HEK293 (cell line): Measurements from ENCODE around the gene THUMPD3.

ENCODE experiments used
- ZNF133 ChIP-seq: fragments of 450-650 bp; formaldehyde crosslinking; IDR thresholded peaks from 2 replicates; pipeline ENCODE4 v1.5.1; 2016; ENCODE audit warnings: missing biosample characterization, missing genetic modification characterization
- ZNF175 ChIP-seq: fragments of 450-650 bp; formaldehyde crosslinking; IDR thresholded peaks from 2 replicates; pipeline ENCODE4 v1.5.1; 2016; ENCODE audit warnings: missing biosample characterization, missing genetic modification characterization
- ZNF423 ChIP-seq: fragments of 450-650 bp; formaldehyde crosslinking; IDR thresholded peaks from 2 replicates; pipeline ENCODE4 v1.5.1; 2016; ENCODE audit warnings: missing biosample characterization, missing genetic modification characterization
- ZNF544 ChIP-seq: fragments of 450-650 bp; formaldehyde crosslinking; IDR thresholded peaks from 2 replicates; pipeline ENCODE4 v1.5.0; 2017; ENCODE audit warnings: missing biosample characterization, missing genetic modification characterization
- ZNF701 ChIP-seq: fragments of 450-650 bp; formaldehyde crosslinking; IDR thresholded peaks from 2 replicates; pipeline ENCODE4 v1.5.1; 2016; ENCODE audit warnings: missing biosample characterization, missing genetic modification characterization
- TF ChIP-seq, protein P1 (sequence below): fragments of 450-650 bp; formaldehyde crosslinking; IDR thresholded peaks from 2 replicates; pipeline ENCODE4 v1.5.1; 2017; ENCODE audit warnings: missing biosample characterization, mild to moderate bottlenecking, missing genetic modification characterization, moderate library complexity
- TF ChIP-seq, protein P2 (sequence below): fragments of 450-650 bp; formaldehyde crosslinking; IDR thresholded peaks from 2 replicates; pipeline ENCODE4 v1.5.1; 2016; ENCODE audit warnings: missing biosample characterization, missing genetic modification characterization
- TF ChIP-seq, protein P3 (sequence below): fragments of 450-650 bp; formaldehyde crosslinking; IDR thresholded peaks from 2 replicates; pipeline ENCODE4 v1.5.1; 2017; ENCODE audit warnings: missing biosample characterization, missing genetic modification characterization

DNA sequence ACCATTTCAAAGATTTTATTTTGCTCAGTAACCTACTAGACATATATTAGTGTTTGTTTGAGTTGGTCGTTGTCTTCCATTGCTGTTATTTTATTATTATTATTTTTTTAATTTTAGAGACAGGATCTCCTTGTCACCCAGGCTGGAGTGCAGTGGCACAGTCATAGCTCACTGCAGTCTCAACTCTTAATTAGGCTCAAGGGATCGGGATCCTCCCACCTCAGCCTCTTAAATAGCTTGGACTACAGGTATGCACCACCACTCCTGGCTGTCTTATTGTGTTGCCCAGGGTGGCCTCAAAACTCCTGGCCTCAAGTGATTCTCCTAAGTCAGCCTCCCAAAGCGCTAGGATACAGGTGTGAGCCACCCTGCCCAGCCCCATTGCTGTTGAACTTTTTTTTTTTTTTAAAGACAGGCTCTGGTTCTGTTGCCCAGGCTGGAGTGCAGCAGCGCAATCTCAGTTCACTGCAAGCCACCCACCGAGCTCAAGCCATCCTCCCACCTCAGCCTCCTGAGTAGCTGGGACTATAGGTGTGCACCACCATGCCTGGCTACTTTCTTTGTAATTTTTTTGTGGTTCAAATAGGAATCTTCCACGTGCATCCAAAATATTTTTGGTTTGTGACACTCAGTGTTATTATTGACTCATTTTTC lies 52.8 kb downstream of the THUMPD3 start:
- TF ChIP-seq, protein P1, sequence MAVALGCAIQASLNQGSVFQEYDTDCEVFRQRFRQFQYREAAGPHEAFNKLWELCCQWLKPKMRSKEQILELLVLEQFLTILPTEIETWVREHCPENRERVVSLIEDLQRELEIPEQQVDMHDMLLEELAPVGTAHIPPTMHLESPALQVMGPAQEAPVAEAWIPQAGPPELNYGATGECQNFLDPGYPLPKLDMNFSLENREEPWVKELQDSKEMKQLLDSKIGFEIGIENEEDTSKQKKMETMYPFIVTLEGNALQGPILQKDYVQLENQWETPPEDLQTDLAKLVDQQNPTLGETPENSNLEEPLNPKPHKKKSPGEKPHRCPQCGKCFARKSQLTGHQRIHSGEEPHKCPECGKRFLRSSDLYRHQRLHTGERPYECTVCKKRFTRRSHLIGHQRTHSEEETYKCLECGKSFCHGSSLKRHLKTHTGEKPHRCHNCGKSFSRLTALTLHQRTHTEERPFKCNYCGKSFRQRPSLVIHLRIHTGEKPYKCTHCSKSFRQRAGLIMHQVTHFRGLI (tag by site-specific recombination) = no peak
- TF ChIP-seq, protein P2, sequence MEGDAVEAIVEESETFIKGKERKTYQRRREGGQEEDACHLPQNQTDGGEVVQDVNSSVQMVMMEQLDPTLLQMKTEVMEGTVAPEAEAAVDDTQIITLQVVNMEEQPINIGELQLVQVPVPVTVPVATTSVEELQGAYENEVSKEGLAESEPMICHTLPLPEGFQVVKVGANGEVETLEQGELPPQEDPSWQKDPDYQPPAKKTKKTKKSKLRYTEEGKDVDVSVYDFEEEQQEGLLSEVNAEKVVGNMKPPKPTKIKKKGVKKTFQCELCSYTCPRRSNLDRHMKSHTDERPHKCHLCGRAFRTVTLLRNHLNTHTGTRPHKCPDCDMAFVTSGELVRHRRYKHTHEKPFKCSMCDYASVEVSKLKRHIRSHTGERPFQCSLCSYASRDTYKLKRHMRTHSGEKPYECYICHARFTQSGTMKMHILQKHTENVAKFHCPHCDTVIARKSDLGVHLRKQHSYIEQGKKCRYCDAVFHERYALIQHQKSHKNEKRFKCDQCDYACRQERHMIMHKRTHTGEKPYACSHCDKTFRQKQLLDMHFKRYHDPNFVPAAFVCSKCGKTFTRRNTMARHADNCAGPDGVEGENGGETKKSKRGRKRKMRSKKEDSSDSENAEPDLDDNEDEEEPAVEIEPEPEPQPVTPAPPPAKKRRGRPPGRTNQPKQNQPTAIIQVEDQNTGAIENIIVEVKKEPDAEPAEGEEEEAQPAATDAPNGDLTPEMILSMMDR = no peak
- TF ChIP-seq ZNF701 (tag by site-specific recombination) = no peak
- TF ChIP-seq, protein P3, sequence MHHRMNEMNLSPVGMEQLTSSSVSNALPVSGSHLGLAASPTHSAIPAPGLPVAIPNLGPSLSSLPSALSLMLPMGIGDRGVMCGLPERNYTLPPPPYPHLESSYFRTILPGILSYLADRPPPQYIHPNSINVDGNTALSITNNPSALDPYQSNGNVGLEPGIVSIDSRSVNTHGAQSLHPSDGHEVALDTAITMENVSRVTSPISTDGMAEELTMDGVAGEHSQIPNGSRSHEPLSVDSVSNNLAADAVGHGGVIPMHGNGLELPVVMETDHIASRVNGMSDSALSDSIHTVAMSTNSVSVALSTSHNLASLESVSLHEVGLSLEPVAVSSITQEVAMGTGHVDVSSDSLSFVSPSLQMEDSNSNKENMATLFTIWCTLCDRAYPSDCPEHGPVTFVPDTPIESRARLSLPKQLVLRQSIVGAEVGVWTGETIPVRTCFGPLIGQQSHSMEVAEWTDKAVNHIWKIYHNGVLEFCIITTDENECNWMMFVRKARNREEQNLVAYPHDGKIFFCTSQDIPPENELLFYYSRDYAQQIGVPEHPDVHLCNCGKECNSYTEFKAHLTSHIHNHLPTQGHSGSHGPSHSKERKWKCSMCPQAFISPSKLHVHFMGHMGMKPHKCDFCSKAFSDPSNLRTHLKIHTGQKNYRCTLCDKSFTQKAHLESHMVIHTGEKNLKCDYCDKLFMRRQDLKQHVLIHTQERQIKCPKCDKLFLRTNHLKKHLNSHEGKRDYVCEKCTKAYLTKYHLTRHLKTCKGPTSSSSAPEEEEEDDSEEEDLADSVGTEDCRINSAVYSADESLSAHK (tag by site-specific recombination) = no peak
- no peak for TF ChIP-seq ZNF544 (tag by site-specific recombination)
- TF ChIP-seq ZNF133 (tag by site-specific recombination) = no peak
- no peak for TF ChIP-seq ZNF175 (tag by site-specific recombination)
- TF ChIP-seq ZNF423 (tag by site-specific recombination) = no peak
